Measurements from ENCODE around the gene MRPS11.
"Not testable (repeated sequence)": the region's sequence is repeated elsewhere in the genome, so short reads cannot be mapped to it uniquely, and the experiment has no call there.

The MRPS11 gene

GRCh38 chr15:88467073-88467934 lies at the start of gene MRPS11, which contains the start of gene MRPL46:
MRPS11 (plus strand) TSS chr15:88467708; CDS start chr15:88467718, 10 bp downstream.
MRPL46 (minus strand) TSS chr15:88467388; CDS start chr15:88467377, 11 bp downstream.
- peak; percentile 92 for DNase-seq (ENCODE audit: low spot score)

- no peak for DNase-seq (ENCODE audit: low spot score)
Measured at GRCh38 chr15:88419830-88420229, 47.7 kb upstream of the MRPS11 start.

- DNase-seq (ENCODE audit: low spot score) = no peak
Measured at GRCh38 chr15:88423331-88423730, 44.2 kb upstream of the MRPS11 start.

GRCh38 chr15:88426304-88426703 lies 41.2 kb upstream of the MRPS11 start:
- DNase-seq (ENCODE audit: low spot score) = no peak

GRCh38 chr15:88428053-88428452 lies 39.5 kb upstream of the MRPS11 start:
- no peak for DNase-seq (ENCODE audit: low spot score)

- no peak for DNase-seq (ENCODE audit: low spot score)
Measured at GRCh38 chr15:88428805-88429605, 38.5 kb upstream of the MRPS11 start.

- no peak for DNase-seq (ENCODE audit: low spot score)
Measured at GRCh38 chr15:88430051-88430450, 37.5 kb upstream of the MRPS11 start.

GRCh38 chr15:88431441-88431840 lies 36.1 kb upstream of the MRPS11 start:
- DNase-seq (ENCODE audit: low spot score) = no peak

- DNase-seq (ENCODE audit: low spot score) = no peak
Measured at GRCh38 chr15:88433046-88433685, 34.3 kb upstream of the MRPS11 start.

GRCh38 chr15:88434106-88434505 lies 33.4 kb upstream of the MRPS11 start:
- not testable (repeated sequence) for DNase-seq (ENCODE audit: low spot score)

- DNase-seq (ENCODE audit: low spot score) = no peak
Measured at GRCh38 chr15:88438181-88438580, 29.3 kb upstream of the MRPS11 start.

- DNase-seq (ENCODE audit: low spot score) = no peak
Measured at GRCh38 chr15:88440021-88440420, 27.5 kb upstream of the MRPS11 start.

GRCh38 chr15:88441076-88441730 lies 26.3 kb upstream of the MRPS11 start:
- no peak for DNase-seq (ENCODE audit: low spot score)

GRCh38 chr15:88447206-88447605 lies 20.3 kb upstream of the MRPS11 start:
- DNase-seq (ENCODE audit: low spot score) = no peak

- DNase-seq (ENCODE audit: low spot score) = no peak
Measured at GRCh38 chr15:88447741-88448140, 19.8 kb upstream of the MRPS11 start.

- DNase-seq (ENCODE audit: low spot score) = no peak
Measured at GRCh38 chr15:88448991-88449461, 18.5 kb upstream of the MRPS11 start.

- DNase-seq (ENCODE audit: low spot score) = no peak
Measured at GRCh38 chr15:88449581-88449980, 17.9 kb upstream of the MRPS11 start.

- DNase-seq (ENCODE audit: low spot score) = peak; percentile 39
Measured at GRCh38 chr15:88450125-88450798, 17.2 kb upstream of the MRPS11 start.

GRCh38 chr15:88453651-88454050 lies 13.9 kb upstream of the MRPS11 start:
- DNase-seq (ENCODE audit: low spot score) = no peak

- no peak for DNase-seq (ENCODE audit: low spot score)
Measured at GRCh38 chr15:88454236-88454635, 13.3 kb upstream of the MRPS11 start.

All from pons (tissue), 1 donor.